ENCODE results near the gene ARL8B.

The ARL8B gene

DNA sequence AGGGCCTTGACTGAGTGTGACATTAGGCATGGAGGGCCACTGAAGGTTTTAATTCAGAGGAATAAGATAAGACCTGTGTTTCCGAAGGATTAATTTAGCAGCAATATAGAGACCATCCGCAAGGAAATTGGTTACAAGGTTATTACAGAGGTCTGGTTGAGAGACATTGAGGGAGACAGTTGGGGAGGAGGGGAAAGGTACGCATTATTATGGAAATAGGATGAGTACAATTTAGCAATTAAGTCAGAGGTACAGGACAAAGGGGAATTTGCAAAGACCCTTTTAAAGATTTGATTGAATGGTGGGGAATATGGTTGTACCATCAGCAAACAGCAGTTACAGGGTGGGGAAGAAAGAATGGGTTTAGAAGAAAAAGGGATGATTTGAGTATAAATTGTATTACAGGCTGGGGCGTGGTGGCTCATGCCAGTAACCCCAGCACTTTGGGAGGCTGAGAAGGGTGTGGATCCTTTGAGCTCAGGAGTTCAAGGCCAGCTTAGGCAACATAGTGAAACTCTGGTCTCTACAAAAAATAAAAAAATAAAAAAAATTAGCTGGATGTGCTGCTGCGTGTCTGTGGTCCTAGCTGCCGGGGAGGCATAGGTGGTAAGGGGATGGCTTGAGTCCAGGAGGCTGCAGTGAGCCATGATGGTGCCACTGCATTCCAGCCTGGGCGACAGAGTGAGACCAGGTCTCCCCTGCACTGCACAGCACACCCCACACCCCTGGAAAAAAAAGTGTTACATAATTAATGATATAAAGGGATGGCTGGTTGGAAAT lies 11.3 kb downstream of the ARL8B start:
- H3K36me3 ChIP-seq (ENCODE audit: insufficient read depth, low read length) = peaks cover 4% of the 10 kb centered on the region; the same call in 1 of the 2 replicates
- no peak overlapping the region for H3K4me3 ChIP-seq (ENCODE audit: low read depth, low read length)
- no peak overlapping the region for H2AFZ ChIP-seq (ENCODE audit: low read length, unreplicated experiment)
- H3K4me1 ChIP-seq (ENCODE audit: control insufficient read depth, insufficient read depth, low read length, unreplicated experiment) = peaks cover 32% of the 10 kb centered on the region
- peaks cover 94% of the 10 kb centered on the region for H3K79me2 ChIP-seq (ENCODE audit: control insufficient read depth, insufficient read depth, low read length, unreplicated experiment)
- H3K27me3 ChIP-seq (ENCODE audit: insufficient read depth, low read length) = no peaks in the 10 kb centered on the region
- H3K27ac ChIP-seq (ENCODE audit: low read depth, low read length) = no peak overlapping the region

DNA sequence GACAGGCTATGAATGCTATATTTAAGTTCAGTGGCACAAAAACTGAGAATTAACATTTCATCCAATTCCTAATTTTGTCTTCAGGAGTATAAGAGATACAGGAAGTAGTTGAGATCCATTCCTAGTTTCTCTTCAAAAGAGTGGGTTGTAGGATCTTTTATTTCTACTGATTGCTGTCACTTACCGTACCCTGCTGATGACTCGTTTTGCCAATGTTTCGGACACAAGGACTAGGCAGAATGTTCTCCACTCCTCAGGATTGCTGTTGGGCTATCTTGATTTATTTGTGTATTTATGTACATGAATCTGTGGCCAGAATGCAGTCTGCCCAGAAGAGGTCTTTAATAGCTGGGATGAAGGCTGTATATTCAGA lies 11.9 kb downstream of the ARL8B start:
- Histone ChIP-seq H3K4me1 (ENCODE audit: control insufficient read depth, insufficient read depth, low read length, unreplicated experiment) (peaks cover 37% of the 10 kb centered on the region), H3K79me2 (ENCODE audit: control insufficient read depth, insufficient read depth, low read length, unreplicated experiment) (peaks cover 94% of the 10 kb centered on the region), H3K4me3 (ENCODE audit: low read depth, low read length) (no peak overlapping the region), H3K36me3 (ENCODE audit: insufficient read depth, low read length) (peaks cover 4% of the 10 kb centered on the region; the same call in 1 of the 2 replicates), H3K27me3 (ENCODE audit: insufficient read depth, low read length) (no peaks in the 10 kb centered on the region), H2AFZ (ENCODE audit: low read length, unreplicated experiment) (no peak overlapping the region), H3K27ac (ENCODE audit: low read depth, low read length) (no peak overlapping the region)

DNA sequence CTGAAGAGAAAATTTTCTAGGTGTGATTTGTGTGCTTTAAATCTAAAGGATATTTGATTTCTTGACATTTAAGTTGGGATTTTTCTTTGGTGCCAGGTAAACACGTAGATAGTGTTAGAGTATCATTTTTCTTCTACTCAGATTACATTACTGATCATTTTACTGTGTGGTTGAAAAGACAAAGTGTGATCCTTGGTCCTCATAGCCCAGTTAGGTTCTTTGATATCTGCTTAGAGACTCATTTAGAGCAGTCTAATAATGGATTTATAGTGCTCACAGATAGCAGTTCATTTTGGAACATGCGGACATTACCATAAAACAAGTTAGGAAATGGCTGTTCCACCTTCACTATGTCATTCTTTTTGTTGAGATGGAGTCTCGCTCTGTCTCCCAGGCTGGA lies 12.4 kb downstream of the ARL8B start:
- peaks cover 94% of the 10 kb centered on the region for H3K79me2 ChIP-seq (ENCODE audit: control insufficient read depth, insufficient read depth, low read length, unreplicated experiment)
- H3K27ac ChIP-seq (ENCODE audit: low read depth, low read length) = no peak overlapping the region
- no peaks in the 10 kb centered on the region for H3K27me3 ChIP-seq (ENCODE audit: insufficient read depth, low read length)
- no peak overlapping the region for H3K4me3 ChIP-seq (ENCODE audit: low read depth, low read length)
- peaks cover 4% of the 10 kb centered on the region; the same call in 1 of the 2 replicates for H3K36me3 ChIP-seq (ENCODE audit: insufficient read depth, low read length)
- no peak overlapping the region for H2AFZ ChIP-seq (ENCODE audit: low read length, unreplicated experiment)
- H3K4me1 ChIP-seq (ENCODE audit: control insufficient read depth, insufficient read depth, low read length, unreplicated experiment) = peaks cover 42% of the 10 kb centered on the region

DNA sequence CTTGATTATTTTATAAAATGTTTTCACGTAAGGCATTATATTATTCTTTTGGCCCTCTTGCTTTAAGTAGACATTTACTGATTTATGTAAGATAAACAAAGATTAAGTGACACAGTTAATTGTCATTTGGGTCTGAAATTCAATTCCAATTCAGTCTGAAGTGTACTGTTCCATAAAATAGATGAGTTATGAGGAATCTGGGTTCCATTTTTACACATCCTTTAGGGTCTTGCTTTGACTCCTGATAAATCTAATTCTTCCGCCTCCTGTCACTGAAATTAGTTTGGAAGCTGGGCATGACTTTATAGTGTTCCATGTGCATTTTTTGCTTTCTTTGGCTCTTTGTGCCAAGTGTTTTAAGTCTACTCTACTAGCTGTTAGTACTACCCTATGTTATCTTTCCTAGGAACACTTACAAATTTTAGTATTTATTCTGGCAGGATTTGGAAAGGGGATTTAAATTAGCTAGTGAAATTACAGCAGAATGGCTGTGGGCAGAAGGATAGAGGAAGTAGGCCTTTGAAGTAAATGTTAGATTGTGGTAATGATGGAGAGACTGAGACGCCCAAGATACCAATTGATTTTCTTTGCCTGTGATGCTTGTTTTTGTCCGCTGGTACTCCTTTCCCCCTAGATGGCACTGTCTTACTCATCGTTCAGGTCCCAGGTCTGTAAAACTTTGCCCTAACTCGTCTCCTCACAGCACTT lies 14.3 kb downstream of the ARL8B start:
- peaks cover 7% of the 10 kb centered on the region; the same call in 1 of the 2 replicates for H3K36me3 ChIP-seq (ENCODE audit: insufficient read depth, low read length)
- H3K27ac ChIP-seq (ENCODE audit: low read depth, low read length) = peak overlapping the region; percentile 54
- H3K27me3 ChIP-seq (ENCODE audit: insufficient read depth, low read length) = no peaks in the 10 kb centered on the region
- no peak overlapping the region for H3K4me3 ChIP-seq (ENCODE audit: low read depth, low read length)
- peaks cover 49% of the 10 kb centered on the region for H3K4me1 ChIP-seq (ENCODE audit: control insufficient read depth, insufficient read depth, low read length, unreplicated experiment)
- H2AFZ ChIP-seq (ENCODE audit: low read length, unreplicated experiment) = no peak overlapping the region
- peaks cover 96% of the 10 kb centered on the region for H3K79me2 ChIP-seq (ENCODE audit: control insufficient read depth, insufficient read depth, low read length, unreplicated experiment)

DNA sequence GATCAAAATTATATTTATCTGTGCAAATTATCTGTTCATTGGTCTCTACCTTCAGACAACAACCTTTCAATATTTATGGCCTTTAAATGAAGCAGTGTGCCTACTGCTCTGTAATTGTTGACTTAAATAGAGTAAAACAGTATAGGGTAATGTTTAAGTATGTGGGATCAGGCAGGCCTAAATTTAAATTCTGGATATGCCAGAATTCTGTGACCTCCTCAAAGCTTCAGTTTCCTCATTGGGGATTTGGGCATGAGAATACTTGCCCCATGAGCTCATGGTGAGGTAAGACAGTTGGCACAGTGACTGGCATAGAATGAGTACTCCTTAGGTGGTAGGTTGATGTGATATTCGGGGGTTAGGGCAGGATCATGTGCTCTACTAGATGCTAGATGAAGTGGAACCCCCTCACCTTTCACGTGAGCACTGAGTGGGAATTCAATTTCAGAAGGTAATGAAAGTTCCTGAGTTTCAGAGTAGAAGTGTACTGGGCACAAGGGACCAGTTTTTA lies 14.9 kb downstream of the ARL8B start:
- Histone ChIP-seq H2AFZ (ENCODE audit: low read length, unreplicated experiment) (no peak overlapping the region), H3K4me1 (ENCODE audit: control insufficient read depth, insufficient read depth, low read length, unreplicated experiment) (peaks cover 49% of the 10 kb centered on the region), H3K27me3 (ENCODE audit: insufficient read depth, low read length) (no peaks in the 10 kb centered on the region), H3K4me3 (ENCODE audit: low read depth, low read length) (no peak overlapping the region), H3K36me3 (ENCODE audit: insufficient read depth, low read length) (peaks cover 9% of the 10 kb centered on the region), H3K27ac (ENCODE audit: low read depth, low read length) (peak overlapping the region; percentile 54), H3K79me2 (ENCODE audit: control insufficient read depth, insufficient read depth, low read length, unreplicated experiment) (peaks cover 96% of the 10 kb centered on the region)

DNA sequence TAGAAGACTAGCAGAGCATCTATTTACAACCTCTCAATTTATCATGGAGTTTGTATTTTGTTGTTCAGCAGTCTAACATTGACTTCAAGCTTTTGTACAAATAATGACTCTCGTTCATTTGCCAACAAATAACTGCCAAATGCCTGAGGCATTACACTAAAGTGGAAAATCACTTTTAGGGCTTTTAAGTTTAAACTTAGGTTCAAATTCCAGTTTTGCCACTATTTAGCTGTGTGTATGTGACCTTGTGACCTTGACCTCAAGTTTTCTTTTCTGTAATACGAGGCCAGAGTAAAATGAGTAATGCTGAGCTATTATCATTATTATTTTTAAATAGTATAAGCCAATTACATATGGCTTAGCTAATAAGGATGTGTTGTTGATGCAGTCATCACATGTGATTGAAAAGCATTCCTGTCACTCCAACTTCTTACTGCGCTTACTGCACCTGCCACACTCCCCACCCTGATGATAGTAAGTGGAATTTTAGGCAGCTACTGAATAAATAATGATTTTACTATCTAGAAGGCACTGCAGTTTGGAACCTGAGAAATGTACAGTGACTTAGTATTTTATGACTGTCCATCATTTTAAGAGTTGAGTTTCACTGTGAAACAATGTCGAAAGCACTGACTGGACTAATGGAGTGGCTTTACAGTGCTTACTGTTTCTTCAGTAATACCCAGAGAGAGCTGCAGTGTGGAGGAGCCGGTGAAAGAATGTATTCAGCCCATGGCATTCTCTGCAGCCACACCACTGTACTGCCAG lies 16.3 kb downstream of the ARL8B start:
- peak overlapping the region; percentile 59 for H3K27ac ChIP-seq (ENCODE audit: low read depth, low read length)
- H3K4me1 ChIP-seq (ENCODE audit: control insufficient read depth, insufficient read depth, low read length, unreplicated experiment) = peaks cover 42% of the 10 kb centered on the region
- no peak overlapping the region for H2AFZ ChIP-seq (ENCODE audit: low read length, unreplicated experiment)
- peaks cover 16% of the 10 kb centered on the region for H3K36me3 ChIP-seq (ENCODE audit: insufficient read depth, low read length)
- no peak overlapping the region for H3K4me3 ChIP-seq (ENCODE audit: low read depth, low read length)
- peaks cover 97% of the 10 kb centered on the region for H3K79me2 ChIP-seq (ENCODE audit: control insufficient read depth, insufficient read depth, low read length, unreplicated experiment)
- H3K27me3 ChIP-seq (ENCODE audit: insufficient read depth, low read length) = no peaks in the 10 kb centered on the region

DNA sequence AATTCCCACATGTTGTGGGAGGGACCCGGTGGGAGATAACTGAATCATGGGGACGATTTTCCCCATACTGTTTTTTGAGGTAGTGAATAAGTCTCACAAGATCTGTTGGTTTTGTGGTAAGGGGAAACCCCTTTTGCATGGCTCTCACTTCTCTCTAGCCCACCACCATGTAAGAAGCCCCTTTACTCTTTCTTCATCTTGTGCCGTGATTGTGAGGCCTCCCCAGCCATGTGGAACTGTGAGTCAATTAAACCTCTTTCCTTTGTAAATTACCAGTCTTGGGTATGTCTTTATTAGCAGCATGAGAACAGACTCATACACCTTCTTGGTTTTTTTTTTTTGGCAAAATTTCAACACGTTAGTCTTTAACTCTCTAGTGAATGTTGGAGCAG lies 18.1 kb downstream of the ARL8B start:
- no peak overlapping the region for H3K27ac ChIP-seq (ENCODE audit: low read depth, low read length)
- H3K4me3 ChIP-seq (ENCODE audit: low read depth, low read length) = no peak overlapping the region
- H3K4me1 ChIP-seq (ENCODE audit: control insufficient read depth, insufficient read depth, low read length, unreplicated experiment) = peaks cover 38% of the 10 kb centered on the region
- no peaks in the 10 kb centered on the region for H3K27me3 ChIP-seq (ENCODE audit: insufficient read depth, low read length)
- H2AFZ ChIP-seq (ENCODE audit: low read length, unreplicated experiment) = no peak overlapping the region
- peaks cover 97% of the 10 kb centered on the region for H3K79me2 ChIP-seq (ENCODE audit: control insufficient read depth, insufficient read depth, low read length, unreplicated experiment)
- peaks cover 22% of the 10 kb centered on the region for H3K36me3 ChIP-seq (ENCODE audit: insufficient read depth, low read length)

DNA sequence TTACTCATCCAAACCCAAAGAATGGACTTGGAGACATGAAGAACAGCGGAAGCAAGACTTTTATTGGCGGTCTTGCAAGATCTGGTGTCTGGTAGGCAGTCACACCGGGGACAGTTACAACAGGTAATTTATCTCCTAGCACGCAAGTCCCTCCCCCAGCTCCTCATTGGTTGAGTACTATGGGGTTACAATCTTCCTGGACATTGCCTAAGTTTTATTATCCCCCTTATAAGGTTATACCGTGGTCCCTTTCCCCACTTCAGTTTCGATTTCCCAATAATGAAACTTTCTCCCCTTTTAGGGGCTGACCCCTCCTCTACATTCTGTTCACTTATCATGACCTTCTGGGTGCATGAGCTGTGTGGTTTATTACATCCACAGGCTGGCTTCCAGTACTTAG lies 18.7 kb downstream of the ARL8B start:
- peaks cover 22% of the 10 kb centered on the region for H3K36me3 ChIP-seq (ENCODE audit: insufficient read depth, low read length)
- peaks cover 38% of the 10 kb centered on the region for H3K4me1 ChIP-seq (ENCODE audit: control insufficient read depth, insufficient read depth, low read length, unreplicated experiment)
- H3K27me3 ChIP-seq (ENCODE audit: insufficient read depth, low read length) = no peaks in the 10 kb centered on the region
- no peak overlapping the region for H3K27ac ChIP-seq (ENCODE audit: low read depth, low read length)
- no peak overlapping the region for H3K4me3 ChIP-seq (ENCODE audit: low read depth, low read length)
- no peak overlapping the region for H2AFZ ChIP-seq (ENCODE audit: low read length, unreplicated experiment)
- H3K79me2 ChIP-seq (ENCODE audit: control insufficient read depth, insufficient read depth, low read length, unreplicated experiment) = peaks cover 99% of the 10 kb centered on the region

DNA sequence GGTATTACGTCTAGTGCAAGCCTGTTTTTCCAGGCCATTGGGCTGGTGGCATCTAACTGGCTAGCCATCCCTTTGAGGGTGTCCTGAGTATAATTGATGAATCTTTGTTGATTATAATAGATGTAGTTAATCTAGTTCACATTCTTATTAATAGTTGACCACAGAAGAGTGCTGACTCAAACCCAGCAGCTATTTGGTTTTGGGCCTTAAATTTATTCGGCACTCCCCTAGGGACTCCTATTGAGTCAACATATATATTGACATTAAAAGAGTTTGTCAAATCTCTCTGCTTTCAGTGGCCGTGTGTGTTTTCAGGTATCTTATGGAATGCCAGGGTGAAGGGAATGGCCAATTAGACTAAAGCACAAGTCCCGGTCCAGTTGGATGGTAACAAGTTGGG lies 19.7 kb downstream of the ARL8B start:
- Histone ChIP-seq H3K27ac (ENCODE audit: low read depth, low read length) (no peak overlapping the region), H3K79me2 (ENCODE audit: control insufficient read depth, insufficient read depth, low read length, unreplicated experiment) (peaks cover 99% of the 10 kb centered on the region)

DNA sequence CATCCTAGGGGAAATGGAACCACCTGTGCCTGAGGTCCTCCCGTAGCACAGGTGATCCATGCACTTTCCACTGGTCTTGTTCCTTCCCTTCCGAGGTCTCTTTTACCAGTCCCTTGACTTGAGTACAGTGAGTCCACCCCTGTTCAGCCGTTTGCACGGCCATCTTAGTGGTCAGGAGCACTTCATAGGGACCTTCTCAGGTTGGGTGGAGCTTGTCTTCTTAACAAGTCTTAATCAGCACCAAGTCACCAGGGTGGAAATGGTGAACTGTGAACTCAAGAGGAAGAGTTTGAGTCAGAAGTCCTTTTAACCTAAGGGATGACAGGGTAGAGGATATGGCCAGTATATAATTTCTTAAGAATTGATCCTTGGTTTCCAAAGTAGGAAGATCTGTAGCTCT lies 21.4 kb downstream of the ARL8B start:
- peaks cover 17% of the 10 kb centered on the region for H3K4me1 ChIP-seq (ENCODE audit: control insufficient read depth, insufficient read depth, low read length, unreplicated experiment)
- H2AFZ ChIP-seq (ENCODE audit: low read length, unreplicated experiment) = no peak overlapping the region
- H3K27me3 ChIP-seq (ENCODE audit: insufficient read depth, low read length) = no peaks in the 10 kb centered on the region
- H3K27ac ChIP-seq (ENCODE audit: low read depth, low read length) = no peak overlapping the region
- peaks cover 29% of the 10 kb centered on the region for H3K36me3 ChIP-seq (ENCODE audit: insufficient read depth, low read length)
- no peak overlapping the region for H3K4me3 ChIP-seq (ENCODE audit: low read depth, low read length)
- peaks cover 99% of the 10 kb centered on the region for H3K79me2 ChIP-seq (ENCODE audit: control insufficient read depth, insufficient read depth, low read length, unreplicated experiment)

More for the DNA sequence above, 19.7 kb downstream of the ARL8B start:
- Histone ChIP-seq H3K27me3 (ENCODE audit: insufficient read depth, low read length) (no peaks in the 10 kb centered on the region), H3K36me3 (ENCODE audit: insufficient read depth, low read length) (peaks cover 28% of the 10 kb centered on the region), H2AFZ (ENCODE audit: low read length, unreplicated experiment) (no peak overlapping the region), H3K4me3 (ENCODE audit: low read depth, low read length) (no peak overlapping the region), H3K4me1 (ENCODE audit: control insufficient read depth, insufficient read depth, low read length, unreplicated experiment) (peaks cover 30% of the 10 kb centered on the region)

Data from ACC112 (cell line).